ENCODE measurements around the gene SPSB4.

SPSB4 gene

GRCh38 chr3:141150081-141150830, 99.1 kb downstream of the SPSB4 start:
- TF ChIP-seq ZFP30 (CRISPR knock-in tag; IDR thresholded peaks at IDR 0.05) (no peak), ARNTL (CRISPR knock-in tag; IDR thresholded peaks at IDR 0.05; ENCODE audit: borderline replicate concordance, low read depth) (no peak), RARB (CRISPR knock-in tag; IDR thresholded peaks at IDR 0.05) (no peak)
- no peak for ATAC-seq

DNA sequence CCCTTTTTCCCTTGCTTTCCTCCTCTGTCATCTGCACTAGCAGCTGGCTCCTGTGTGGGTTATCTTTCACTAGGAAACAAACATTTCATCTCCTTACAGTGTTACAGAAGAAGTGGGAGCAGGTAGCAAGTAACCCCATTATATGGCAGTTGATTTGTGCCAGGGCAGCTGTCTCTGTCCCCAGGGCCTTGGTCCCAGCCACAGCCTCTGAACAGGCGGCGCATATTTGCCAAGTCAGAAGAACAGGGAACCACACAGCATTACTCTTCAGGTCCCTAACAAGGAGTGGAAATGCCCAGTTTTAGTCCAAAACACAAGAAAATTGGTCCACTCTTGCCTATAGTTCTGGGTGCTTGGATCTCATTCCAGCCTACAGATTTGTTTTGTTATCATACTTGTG, 99.8 kb downstream of the SPSB4 start:
- TF ChIP-seq, protein P1, sequence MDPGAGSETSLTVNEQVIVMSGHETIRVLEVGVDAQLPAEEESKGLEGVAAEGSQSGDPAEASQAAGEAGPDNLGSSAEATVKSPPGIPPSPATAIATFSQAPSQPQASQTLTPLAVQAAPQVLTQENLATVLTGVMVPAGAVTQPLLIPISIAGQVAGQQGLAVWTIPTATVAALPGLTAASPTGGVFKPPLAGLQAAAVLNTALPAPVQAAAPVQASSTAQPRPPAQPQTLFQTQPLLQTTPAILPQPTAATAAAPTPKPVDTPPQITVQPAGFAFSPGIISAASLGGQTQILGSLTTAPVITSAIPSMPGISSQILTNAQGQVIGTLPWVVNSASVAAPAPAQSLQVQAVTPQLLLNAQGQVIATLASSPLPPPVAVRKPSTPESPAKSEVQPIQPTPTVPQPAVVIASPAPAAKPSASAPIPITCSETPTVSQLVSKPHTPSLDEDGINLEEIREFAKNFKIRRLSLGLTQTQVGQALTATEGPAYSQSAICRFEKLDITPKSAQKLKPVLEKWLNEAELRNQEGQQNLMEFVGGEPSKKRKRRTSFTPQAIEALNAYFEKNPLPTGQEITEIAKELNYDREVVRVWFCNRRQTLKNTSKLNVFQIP (CRISPR knock-in tag; IDR thresholded peaks at IDR 0.05; ENCODE audit: borderline replicate concordance, low read depth): no peak
- TF ChIP-seq OSR1 (CRISPR knock-in tag; IDR thresholded peaks at IDR 0.05) (no peak), CSDC2 (CRISPR knock-in tag; IDR thresholded peaks at IDR 0.05) (no peak), RARB (CRISPR knock-in tag; IDR thresholded peaks at IDR 0.05) (no peak), TCF4 (CRISPR knock-in tag; IDR thresholded peaks at IDR 0.05; ENCODE audit: borderline replicate concordance) (no peak), GLIS3 (CRISPR knock-in tag; IDR thresholded peaks at IDR 0.05) (no peak), ISL1 (CRISPR knock-in tag; IDR thresholded peaks at IDR 0.05) (no peak), ZC3H10 (CRISPR knock-in tag; IDR thresholded peaks at IDR 0.05) (no peak), SNAI2 (CRISPR knock-in tag; IDR thresholded peaks at IDR 0.05) (no peak), ZNF70 (CRISPR knock-in tag; IDR thresholded peaks at IDR 0.05) (no peak), ESRRG (CRISPR knock-in tag; IDR thresholded peaks at IDR 0.05) (no peak), ZNF8 (CRISPR knock-in tag; IDR thresholded peaks at IDR 0.05) (no peak), ZFP3 (CRISPR knock-in tag; IDR thresholded peaks at IDR 0.05) (no peak), BACH2 (CRISPR knock-in tag; IDR thresholded peaks at IDR 0.05; ENCODE audit: borderline replicate concordance) (no peak), ARNTL (CRISPR knock-in tag; IDR thresholded peaks at IDR 0.05; ENCODE audit: borderline replicate concordance, low read depth) (no peak), PPARA (CRISPR knock-in tag; IDR thresholded peaks at IDR 0.05; ENCODE audit: borderline replicate concordance) (no peak), ZFP30 (CRISPR knock-in tag; IDR thresholded peaks at IDR 0.05) (no peak)
- TF ChIP-seq, protein P2, sequence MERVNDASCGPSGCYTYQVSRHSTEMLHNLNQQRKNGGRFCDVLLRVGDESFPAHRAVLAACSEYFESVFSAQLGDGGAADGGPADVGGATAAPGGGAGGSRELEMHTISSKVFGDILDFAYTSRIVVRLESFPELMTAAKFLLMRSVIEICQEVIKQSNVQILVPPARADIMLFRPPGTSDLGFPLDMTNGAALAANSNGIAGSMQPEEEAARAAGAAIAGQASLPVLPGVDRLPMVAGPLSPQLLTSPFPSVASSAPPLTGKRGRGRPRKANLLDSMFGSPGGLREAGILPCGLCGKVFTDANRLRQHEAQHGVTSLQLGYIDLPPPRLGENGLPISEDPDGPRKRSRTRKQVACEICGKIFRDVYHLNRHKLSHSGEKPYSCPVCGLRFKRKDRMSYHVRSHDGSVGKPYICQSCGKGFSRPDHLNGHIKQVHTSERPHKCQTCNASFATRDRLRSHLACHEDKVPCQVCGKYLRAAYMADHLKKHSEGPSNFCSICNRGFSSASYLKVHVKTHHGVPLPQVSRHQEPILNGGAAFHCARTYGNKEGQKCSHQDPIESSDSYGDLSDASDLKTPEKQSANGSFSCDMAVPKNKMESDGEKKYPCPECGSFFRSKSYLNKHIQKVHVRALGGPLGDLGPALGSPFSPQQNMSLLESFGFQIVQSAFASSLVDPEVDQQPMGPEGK (CRISPR knock-in tag; IDR thresholded peaks at IDR 0.05; ENCODE audit: borderline replicate concordance): no peak
- TF ChIP-seq, protein P3, sequence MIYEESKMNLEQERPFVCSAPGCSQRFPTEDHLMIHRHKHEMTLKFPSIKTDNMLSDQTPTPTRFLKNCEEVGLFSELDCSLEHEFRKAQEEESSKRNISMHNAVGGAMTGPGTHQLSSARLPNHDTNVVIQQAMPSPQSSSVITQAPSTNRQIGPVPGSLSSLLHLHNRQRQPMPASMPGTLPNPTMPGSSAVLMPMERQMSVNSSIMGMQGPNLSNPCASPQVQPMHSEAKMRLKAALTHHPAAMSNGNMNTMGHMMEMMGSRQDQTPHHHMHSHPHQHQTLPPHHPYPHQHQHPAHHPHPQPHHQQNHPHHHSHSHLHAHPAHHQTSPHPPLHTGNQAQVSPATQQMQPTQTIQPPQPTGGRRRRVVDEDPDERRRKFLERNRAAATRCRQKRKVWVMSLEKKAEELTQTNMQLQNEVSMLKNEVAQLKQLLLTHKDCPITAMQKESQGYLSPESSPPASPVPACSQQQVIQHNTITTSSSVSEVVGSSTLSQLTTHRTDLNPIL (CRISPR knock-in tag; IDR thresholded peaks at IDR 0.05; ENCODE audit: low read depth): no peak
- TF ChIP-seq, protein P4, sequence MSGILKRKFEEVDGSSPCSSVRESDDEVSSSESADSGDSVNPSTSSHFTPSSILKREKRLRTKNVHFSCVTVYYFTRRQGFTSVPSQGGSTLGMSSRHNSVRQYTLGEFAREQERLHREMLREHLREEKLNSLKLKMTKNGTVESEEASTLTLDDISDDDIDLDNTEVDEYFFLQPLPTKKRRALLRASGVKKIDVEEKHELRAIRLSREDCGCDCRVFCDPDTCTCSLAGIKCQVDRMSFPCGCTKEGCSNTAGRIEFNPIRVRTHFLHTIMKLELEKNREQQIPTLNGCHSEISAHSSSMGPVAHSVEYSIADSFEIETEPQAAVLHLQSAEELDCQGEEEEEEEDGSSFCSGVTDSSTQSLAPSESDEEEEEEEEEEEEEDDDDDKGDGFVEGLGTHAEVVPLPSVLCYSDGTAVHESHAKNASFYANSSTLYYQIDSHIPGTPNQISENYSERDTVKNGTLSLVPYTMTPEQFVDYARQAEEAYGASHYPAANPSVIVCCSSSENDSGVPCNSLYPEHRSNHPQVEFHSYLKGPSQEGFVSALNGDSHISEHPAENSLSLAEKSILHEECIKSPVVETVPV (CRISPR knock-in tag; IDR thresholded peaks at IDR 0.05): no peak
- ATAC-seq: no peak

GRCh38 chr3:141151439-141151838, 100.3 kb downstream of the SPSB4 start:
- TF ChIP-seq ESRRG (CRISPR knock-in tag; IDR thresholded peaks at IDR 0.05) (no peak), ZFP30 (CRISPR knock-in tag; IDR thresholded peaks at IDR 0.05) (no peak), TCF4 (CRISPR knock-in tag; IDR thresholded peaks at IDR 0.05; ENCODE audit: borderline replicate concordance) (no peak), TOX (CRISPR knock-in tag; IDR thresholded peaks at IDR 0.05; ENCODE audit: borderline replicate concordance) (no peak), PPARA (CRISPR knock-in tag; IDR thresholded peaks at IDR 0.05; ENCODE audit: borderline replicate concordance) (no peak), BACH2 (CRISPR knock-in tag; IDR thresholded peaks at IDR 0.05; ENCODE audit: borderline replicate concordance) (no peak), ZC3H10 (CRISPR knock-in tag; IDR thresholded peaks at IDR 0.05) (no peak)
- TF ChIP-seq, protein P3 (CRISPR knock-in tag; IDR thresholded peaks at IDR 0.05; ENCODE audit: low read depth): no peak
- no peak for ATAC-seq
